Endothelial cell of umbilical vein (primary cell): ENCODE results near the gene S100A11. TPM values are rescaled to one million over a fixed set of nuclear protein-coding genes. Genes with fewer than 3 reads are reported as not detected.

Experiments
- BruUV-seq: library from RNA; stranded (reverse); fragments of 400-500 nt; replicated peaks from 2 replicates; lab custom pipeline; 2021; lab: Mats Ljungman, UMichigan
- CTCF ChIA-PET: fragments of 300-600, 350-600 bp; sonication (Branson Sonifier 250); formaldehyde crosslinking; loops from one replicate; lab custom pipeline; 2021; ENCODE audit warnings: antibody characterized with exemption, inconsistent platforms; lab: Charles Lee
- POLR2A ChIA-PET: fragments of 300-600, 350-600 bp; sonication (Branson Sonifier 250); formaldehyde crosslinking; loops from one replicate; lab custom pipeline; 2021; ENCODE audit warnings: antibody characterized with exemption, inconsistent platforms; lab: Charles Lee
- DNase-seq: peaks from one replicate; pipeline ENCODE4 v3.0.0-alpha.2; 2011; ENCODE audit warnings: low read depth, low spot score
- FAIRE-seq: peaks from 2 replicates; lab custom pipeline; 2011; peaks lifted over from hg19 to GRCh38; lab: Jason Lieb, UNC
- H2AFZ ChIP-seq: 2 replicates; pipeline ENCODE4 v1.6.0; 2012; ENCODE audit warnings: low read depth, low read length, control low read depth, inconsistent platforms
- H3K27ac ChIP-seq: 2 replicates; pipeline ENCODE4 v1.5.1; 2011; ENCODE audit warnings: low read depth, mild to moderate bottlenecking, control low read depth, low read length, moderate library complexity; ENCODE audit not compliant: insufficient read depth
- H3K27me3 ChIP-seq, 2 experiments: 2 replicates each; pipeline versions ENCODE4 v1.6.0 to v1.6.1; 2011; ENCODE audit warnings: low read length in 2 of 2, mixed read lengths in 1 of 2; ENCODE audit not compliant: control insufficient read depth in 2 of 2, insufficient read depth in 2 of 2
- H3K36me3 ChIP-seq, 2 experiments: 2 replicates in 1 of 2; 3 replicates in 1 of 2; pipeline ENCODE4 v1.5.1; 2011; ENCODE audit warnings: low read length in 2 of 2, mild to moderate bottlenecking in 1 of 2, moderate library complexity in 1 of 2; ENCODE audit not compliant: control insufficient read depth in 2 of 2, insufficient read depth in 2 of 2; ENCODE audit errors: extremely low read depth in 1 of 2
- H3K4me1 ChIP-seq: 3 replicates; pipeline ENCODE4 v1.5.1; 2011; ENCODE audit warnings: mild to moderate bottlenecking, low read length; ENCODE audit not compliant: control insufficient read depth, insufficient read depth; ENCODE audit errors: extremely low read depth
- H3K4me2 ChIP-seq: 2 replicates; pipeline ENCODE4 v1.6.1; 2011; ENCODE audit warnings: low read length, control low read depth, mixed read lengths; ENCODE audit not compliant: insufficient read depth
- H3K4me3 ChIP-seq, 3 experiments: fragments of 200-600 bp in 1 of 3; sonication (generic), shearing (Covaris generic) in 1 of 3; replicated peaks in 1 of 3; 2 replicates each; pipeline ENCODE4 v1.5.1; 2011 to 2016; ENCODE audit warnings: control low read depth in 3 of 3, low read length in 3 of 3, mild to moderate bottlenecking in 2 of 3, inconsistent platforms in 1 of 3, low read depth in 1 of 3, moderate library complexity in 1 of 3; ENCODE audit not compliant: insufficient read depth in 1 of 3
- H3K79me2 ChIP-seq: 2 replicates; pipeline ENCODE4 v1.6.0; 2012; ENCODE audit warnings: low read length, inconsistent platforms; ENCODE audit not compliant: control insufficient read depth, insufficient read depth
- H3K9ac ChIP-seq: replicated peaks from 2 replicates; pipeline ENCODE3; 2011; ENCODE audit warnings: low read length, control low read depth; ENCODE audit not compliant: insufficient read depth; ENCODE audit errors: extremely low read depth
- H3K9me1 ChIP-seq: replicated peaks from 3 replicates; pipeline ENCODE4 v1.6.0; 2011; ENCODE audit warnings: mild to moderate bottlenecking, low read length; ENCODE audit not compliant: control insufficient read depth, insufficient read depth; ENCODE audit errors: extremely low read depth
- H3K9me3 ChIP-seq: replicated peaks from 2 replicates; pipeline ENCODE4 v1.5.1; 2012; ENCODE audit warnings: low read length, inconsistent platforms; ENCODE audit not compliant: control insufficient read depth, insufficient read depth
- H4K20me1 ChIP-seq: replicated peaks from 2 replicates; pipeline ENCODE3; 2011; ENCODE audit warnings: mild to moderate bottlenecking, low read length; ENCODE audit not compliant: control insufficient read depth, insufficient read depth; ENCODE audit errors: extremely low read depth
- CTCF ChIP-seq, 2 donors: IDR thresholded peaks; 1 replicate in 1 of 2; 2 replicates in 1 of 2; pipeline ENCODE4 v1.5.1; 2011; ENCODE audit warnings: low read length in 2 of 2, mild to moderate bottlenecking in 2 of 2, moderate library complexity in 2 of 2, control low read depth in 1 of 2, inconsistent platforms in 1 of 2, low read depth in 1 of 2; ENCODE audit not compliant: insufficient read depth in 1 of 2; ENCODE audit errors: extremely low read depth in 1 of 2
- EZH2 ChIP-seq: IDR thresholded peaks from 2 replicates; pipeline ENCODE4 v1.6.1; 2012; ENCODE audit warnings: borderline replicate concordance, low read depth, mild to moderate bottlenecking, moderate library complexity, low read length, inconsistent platforms; ENCODE audit not compliant: severe bottlenecking
- FOS ChIP-seq: IDR thresholded peaks from 2 replicates; pipeline ENCODE4 v1.6.1; 2011; ENCODE audit warnings: mild to moderate bottlenecking, low read length, moderate library complexity, borderline replicate concordance; ENCODE audit not compliant: insufficient read depth
- GATA2 ChIP-seq: IDR thresholded peaks from 2 replicates; pipeline ENCODE4 v1.7.0; 2011; ENCODE audit warnings: low read depth, mild to moderate bottlenecking, moderate library complexity, mixed read lengths, low read length; ENCODE audit not compliant: insufficient read length, insufficient read depth
- JUN ChIP-seq: IDR thresholded peaks from 2 replicates; pipeline ENCODE4 v1.6.1; 2011; ENCODE audit warnings: borderline replicate concordance, low read depth; ENCODE audit not compliant: insufficient read length, insufficient read depth
- MAX ChIP-seq: IDR thresholded peaks from 2 replicates; pipeline ENCODE4 v1.6.1; 2011; ENCODE audit not compliant: insufficient read depth, insufficient read length
- MYC ChIP-seq: IDR thresholded peaks from one replicate; pipeline ENCODE4 v1.6.1; 2011; ENCODE audit warnings: mild to moderate bottlenecking, low read depth, low read length
- POLR2A ChIP-seq: IDR thresholded peaks from 2 replicates; pipeline ENCODE4 v1.6.1; 2012; ENCODE audit warnings: low read depth, mild to moderate bottlenecking, control low read depth, low read length
- POLR2AphosphoS5 ChIP-seq: IDR thresholded peaks from 2 replicates; pipeline ENCODE4 v1.6.1; 2012; ENCODE audit warnings: low read depth, mild to moderate bottlenecking, control low read depth, low read length, moderate library complexity; ENCODE audit not compliant: insufficient read depth
- dilution Hi-C: fragments of 300-500 bp; cut with MboI; formaldehyde crosslinking; loops from one replicate; pipeline ENCODE4 v1.15.0; 2019; ENCODE audit warnings: low sequenced_read_pairs; ENCODE audit not compliant: extremely low pct_ligation_motif_present
- intact Hi-C: fragments of 100-400 bp; cut with micrococcal nuclease; formaldehyde crosslinking; loops from one replicate; pipeline ENCODE4 v1.10.0; 2022
- polyA plus RNA-seq, 4 experiments: library from polyadenylated mRNA; depleted of rRNA in 3 of 4; stranded (reverse) in 3 of 4; unstranded in 1 of 4; fragments of >200 nt; gene quantifications; 2 replicates each; pipeline versions ENCODE4 v1.2.1 to v1.2.3, GENCODE V29; 2011 to 2012; ENCODE audit warnings: missing spikeins in 1 of 4
- total RNA-seq: library from RNA; stranded (reverse); gene quantifications from 2 replicates; pipeline ENCODE4 v1.2.3, GENCODE V29; 2021

The S100A11 gene
- total and polyA plus RNA-seq, 2 donors (not counting 3 experiments of a cell fraction or from before 2014, with no cell fraction given) = 497 to 505 TPM

GRCh38 chr1:152078831-152079441 is 42.1 kb upstream of the S100A11 start:
- no peaks in the 10 kb centered on the region for H3K9me1 ChIP-seq
- dilution Hi-C loops = no loop called here
- no TSS peak for BruUV-seq
- FAIRE-seq = no peak
- H3K79me2 ChIP-seq = no peaks in the 10 kb centered on the region
- ChIA-PET CTCF (no interaction called here), POLR2A (no interaction called here)
- no peak overlapping the region for H3K27ac ChIP-seq
- H3K4me1 ChIP-seq = no peaks in the 10 kb centered on the region
- H3K4me3 ChIP-seq = no peak overlapping the region
- H2AFZ ChIP-seq = no peak overlapping the region
- TF ChIP-seq GATA2 (no peak), MAX (no peak), POLR2A (no peak), FOS (no peak), MYC (no peak), EZH2 (no peak), JUN (no peak), CTCF (IDR thresholded peaks at IDR 0.05; ENCODE audit: extremely low read depth in 1 of 2, insufficient read depth in 1 of 2, low read depth in 1 of 2, low read length in 2 of 2) (no peak), POLR2AphosphoS5 (no peak)
- H3K27me3 ChIP-seq = peaks cover 2% of the 10 kb centered on the region in 2 experiments
- no peak overlapping the region for H3K4me2 ChIP-seq
- intact Hi-C loops = no loop called here
- no peaks in the 10 kb centered on the region for H3K9me3 ChIP-seq
- H3K9ac ChIP-seq = no peak overlapping the region
- H4K20me1 ChIP-seq = no peaks in the 10 kb centered on the region
- no peaks in the 10 kb centered on the region for H3K36me3 ChIP-seq
- DNase-seq = no peak
